Keratinocyte (primary cell): ENCODE results near the gene UQCRQ. TPM values are rescaled to one million over a fixed set of nuclear protein-coding genes. Genes with fewer than 3 reads are reported as not detected.

Source experiments
- DNase-seq: peaks from one replicate; pipeline ENCODE4 v3.0.0-alpha.2; 2011; ENCODE audit warnings: low read depth, missing footprints, low spot score
- FAIRE-seq: peaks from 2 replicates; lab custom pipeline; 2011; peaks lifted over from hg19 to GRCh38; lab: Jason Lieb, UNC
- H2AFZ ChIP-seq: 2 replicates; pipeline ENCODE4 v1.6.0; 2012; ENCODE audit warnings: low read length, control low read depth, inconsistent platforms; ENCODE audit not compliant: control insufficient read depth
- H3K27ac ChIP-seq: 2 replicates; pipeline ENCODE4 v1.5.1; 2011; ENCODE audit warnings: low read length; ENCODE audit not compliant: control insufficient read depth, insufficient read depth
- H3K27me3 ChIP-seq: 3 replicates; pipeline ENCODE4 v1.6.0; 2011; ENCODE audit warnings: low read length; ENCODE audit not compliant: control insufficient read depth, insufficient read depth; ENCODE audit errors: extremely low read depth
- H3K36me3 ChIP-seq, 2 experiments: 2 replicates in 1 of 2; 3 replicates in 1 of 2; pipeline ENCODE4 v1.5.1; 2011; ENCODE audit warnings: low read length in 2 of 2, mild to moderate bottlenecking in 1 of 2; ENCODE audit not compliant: control insufficient read depth in 2 of 2, insufficient read depth in 2 of 2; ENCODE audit errors: extremely low read depth in 1 of 2
- H3K4me1 ChIP-seq: 3 replicates; pipeline ENCODE4 v1.5.1; 2011; ENCODE audit warnings: low read length; ENCODE audit not compliant: control insufficient read depth, insufficient read depth; ENCODE audit errors: extremely low read depth
- H3K4me2 ChIP-seq: 3 replicates; pipeline ENCODE4 v1.6.0; 2011; ENCODE audit warnings: low read depth, low read length; ENCODE audit not compliant: control insufficient read depth, insufficient read depth; ENCODE audit errors: extremely low read depth
- H3K4me3 ChIP-seq, 3 experiments: fragments of 200-600 bp in 1 of 3; sonication (generic) in 1 of 3; 2 replicates in 2 of 3; 3 replicates in 1 of 3; pipeline ENCODE4 v1.5.1; 2011 to 2016; ENCODE audit warnings: low read length in 3 of 3, mild to moderate bottlenecking in 3 of 3, control low read depth in 2 of 3, inconsistent platforms in 1 of 3, low read depth in 1 of 3, mixed read lengths in 1 of 3, mixed run types in 1 of 3, moderate library complexity in 1 of 3; ENCODE audit not compliant: control insufficient read depth in 2 of 3, insufficient read depth in 2 of 3; ENCODE audit errors: extremely low read depth in 1 of 3
- H3K79me2 ChIP-seq: 2 replicates; pipeline ENCODE4 v1.6.0; 2012; ENCODE audit warnings: low read length; ENCODE audit not compliant: control insufficient read depth, insufficient read depth
- H3K9ac ChIP-seq: 3 replicates; pipeline ENCODE4 v1.6.0; 2011; ENCODE audit warnings: low read length; ENCODE audit not compliant: control insufficient read depth, insufficient read depth; ENCODE audit errors: extremely low read depth
- H3K9me1 ChIP-seq: 3 replicates; pipeline ENCODE4 v1.6.0; 2011; ENCODE audit warnings: low read length; ENCODE audit not compliant: control insufficient read depth, insufficient read depth; ENCODE audit errors: extremely low read depth
- H3K9me3 ChIP-seq: 2 replicates; pipeline ENCODE4 v1.5.1; 2012; ENCODE audit warnings: low read depth, low read length; ENCODE audit not compliant: control insufficient read depth
- H4K20me1 ChIP-seq: 3 replicates; pipeline ENCODE4 v1.6.0; 2011; ENCODE audit warnings: low read length; ENCODE audit not compliant: control insufficient read depth, insufficient read depth; ENCODE audit errors: extremely low read depth
- EZH2 ChIP-seq: IDR thresholded peaks from one replicate; pipeline ENCODE4 v1.6.1; 2012; ENCODE audit warnings: inconsistent platforms, mild to moderate bottlenecking, low read length, moderate library complexity
- dilution Hi-C: fragments of 300-500 bp; cut with MboI; formaldehyde crosslinking; loops from one replicate; pipeline ENCODE4 v1.7.0; 2020; ENCODE audit warnings: low sequenced_read_pairs; ENCODE audit not compliant: extremely low pct_ligation_motif_present
- polyA plus RNA-seq, 5 experiments: library from polyadenylated mRNA; depleted of rRNA in 3 of 5; stranded (reverse) in 3 of 5; stranded (forward) in 1 of 5; unstranded in 1 of 5; fragments of >200 nt; gene quantifications; 1 replicate in 1 of 5; 2 replicates in 3 of 5; 3 replicates in 1 of 5; pipeline versions ENCODE4 v1.2.1 to v1.2.3, GENCODE V29; 2011 to 2012; ENCODE audit warnings: missing spikeins in 2 of 5, low read depth in 1 of 5, low replicate concordance in 1 of 5
- TF ChIP-seq, protein P1 (sequence below), 3 experiments: IDR thresholded peaks in 1 of 3; conservative IDR thresholded peaks in 1 of 3; optimal IDR thresholded peaks in 1 of 3; 2 replicates in 2 of 3; 3 replicates in 1 of 3; pipeline versions ENCODE3 to v1.5.1; 2011; ENCODE audit warnings: low read length in 3 of 3, mild to moderate bottlenecking in 3 of 3, moderate library complexity in 2 of 3, control low read depth in 1 of 3, inconsistent platforms in 1 of 3; ENCODE audit not compliant: insufficient read depth in 2 of 3; ENCODE audit errors: extremely low read depth in 1 of 3

UQCRQ gene
- polyA plus RNA-seq, 1 donor (not counting 4 experiments of a cell fraction or from before 2014, with no cell fraction given), result 488 TPM

DNA sequence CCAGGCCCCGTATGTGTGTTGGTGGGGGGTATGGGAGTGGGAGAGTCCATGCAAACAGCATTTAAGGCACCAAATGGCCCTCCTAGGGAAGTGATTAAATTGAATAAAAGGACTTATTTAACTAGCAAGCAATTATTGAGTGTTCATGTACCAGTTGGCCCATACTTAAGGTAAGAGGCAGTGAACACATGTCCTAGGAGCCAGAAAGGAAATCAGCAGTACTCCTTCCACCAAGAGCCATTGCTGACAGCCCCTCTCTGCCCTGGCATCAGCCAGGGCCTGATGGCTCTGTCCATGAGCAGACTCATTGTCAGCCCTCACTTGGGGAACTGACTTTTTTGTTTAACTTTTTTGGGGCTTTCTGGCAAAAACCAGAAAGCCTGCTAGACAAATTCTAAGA lies 25.5 kb upstream of the UQCRQ start:
- H4K20me1 ChIP-seq, result no peaks in the 10 kb centered on the region
- H3K27ac ChIP-seq, result no peak overlapping the region
- no peak overlapping the region for H3K9ac ChIP-seq
- no peak overlapping the region for H2AFZ ChIP-seq
- DNase-seq (no peak), FAIRE-seq (no peak)
- TF ChIP-seq EZH2, result no peak
- TF ChIP-seq, protein P1, sequence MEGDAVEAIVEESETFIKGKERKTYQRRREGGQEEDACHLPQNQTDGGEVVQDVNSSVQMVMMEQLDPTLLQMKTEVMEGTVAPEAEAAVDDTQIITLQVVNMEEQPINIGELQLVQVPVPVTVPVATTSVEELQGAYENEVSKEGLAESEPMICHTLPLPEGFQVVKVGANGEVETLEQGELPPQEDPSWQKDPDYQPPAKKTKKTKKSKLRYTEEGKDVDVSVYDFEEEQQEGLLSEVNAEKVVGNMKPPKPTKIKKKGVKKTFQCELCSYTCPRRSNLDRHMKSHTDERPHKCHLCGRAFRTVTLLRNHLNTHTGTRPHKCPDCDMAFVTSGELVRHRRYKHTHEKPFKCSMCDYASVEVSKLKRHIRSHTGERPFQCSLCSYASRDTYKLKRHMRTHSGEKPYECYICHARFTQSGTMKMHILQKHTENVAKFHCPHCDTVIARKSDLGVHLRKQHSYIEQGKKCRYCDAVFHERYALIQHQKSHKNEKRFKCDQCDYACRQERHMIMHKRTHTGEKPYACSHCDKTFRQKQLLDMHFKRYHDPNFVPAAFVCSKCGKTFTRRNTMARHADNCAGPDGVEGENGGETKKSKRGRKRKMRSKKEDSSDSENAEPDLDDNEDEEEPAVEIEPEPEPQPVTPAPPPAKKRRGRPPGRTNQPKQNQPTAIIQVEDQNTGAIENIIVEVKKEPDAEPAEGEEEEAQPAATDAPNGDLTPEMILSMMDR (optimal IDR thresholded peaks at IDR 0.05 in 1 of 3, IDR thresholded peaks at IDR 0.05 in 1 of 3, conservative IDR thresholded peaks at IDR 0.05 in 1 of 3; ENCODE audit: extremely low read depth in 1 of 3, insufficient read depth in 2 of 3, low read length in 3 of 3), result no peak
- H3K79me2 ChIP-seq, result no peaks in the 10 kb centered on the region
- H3K36me3 ChIP-seq, result no peaks in the 10 kb centered on the region
- H3K4me2 ChIP-seq, result no peak overlapping the region
- no peaks in the 10 kb centered on the region for H3K9me1 ChIP-seq
- no peaks in the 10 kb centered on the region for H3K27me3 ChIP-seq
- H3K4me1 ChIP-seq, result peaks cover 12% of the 10 kb centered on the region
- dilution Hi-C loops, result no loop called here
- H3K9me3 ChIP-seq, result no peaks in the 10 kb centered on the region
- no peak overlapping the region for H3K4me3 ChIP-seq

- Histone ChIP-seq H3K9ac (no peak overlapping the region), H3K4me1 (peaks cover 12% of the 10 kb centered on the region), H3K9me1 (no peaks in the 10 kb centered on the region), H2AFZ (no peak overlapping the region), H3K4me2 (no peak overlapping the region), H3K9me3 (no peaks in the 10 kb centered on the region), H3K27me3 (no peaks in the 10 kb centered on the region), H3K79me2 (no peaks in the 10 kb centered on the region), H3K4me3 (no peak overlapping the region), H3K27ac (no peak overlapping the region), H4K20me1 (no peaks in the 10 kb centered on the region), H3K36me3 (no peaks in the 10 kb centered on the region)
- dilution Hi-C loops, result no loop called here
- DNase-seq (no peak), FAIRE-seq (no peak)
- TF ChIP-seq, protein P1 (optimal IDR thresholded peaks at IDR 0.05 in 1 of 3, IDR thresholded peaks at IDR 0.05 in 1 of 3, conservative IDR thresholded peaks at IDR 0.05 in 1 of 3; ENCODE audit: extremely low read depth in 1 of 3, insufficient read depth in 2 of 3, low read length in 3 of 3), result no peak
- no peak for TF ChIP-seq EZH2
These were observed 25.1 kb upstream of the UQCRQ start for GRCh38 chr5:132841305-132841704.
